Measurements from ENCODE around the gene TAS2R40. TPM values are rescaled to one million over a fixed set of nuclear protein-coding genes. Genes with fewer than 3 reads are reported as not detected.

TAS2R40 gene
- total RNA-seq, 1 donor from 2014 or later: not detected

DNA sequence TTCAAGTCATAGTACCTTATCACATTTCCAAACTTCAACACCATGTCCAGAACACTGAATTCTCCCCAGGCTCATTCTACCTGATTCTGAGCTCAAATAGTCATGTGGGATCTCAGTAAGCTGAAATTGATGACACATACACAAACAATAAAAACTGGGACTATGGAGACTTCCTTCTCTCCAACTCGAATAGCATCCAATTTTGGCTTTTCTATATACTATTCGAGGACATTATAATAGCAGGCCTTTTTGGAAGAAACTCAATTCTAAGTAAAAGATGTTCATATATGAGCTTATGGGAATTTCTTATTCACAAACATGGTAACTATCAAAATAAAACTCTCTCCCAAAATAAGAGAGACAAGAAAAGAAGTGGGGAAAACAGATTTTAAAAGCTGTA lies 551 bp upstream of the TAS2R40 start:
- intact Hi-C loops (cut with DNase I): no loop called here
- DNase-seq (ENCODE audit: low spot score): no peak

DNA sequence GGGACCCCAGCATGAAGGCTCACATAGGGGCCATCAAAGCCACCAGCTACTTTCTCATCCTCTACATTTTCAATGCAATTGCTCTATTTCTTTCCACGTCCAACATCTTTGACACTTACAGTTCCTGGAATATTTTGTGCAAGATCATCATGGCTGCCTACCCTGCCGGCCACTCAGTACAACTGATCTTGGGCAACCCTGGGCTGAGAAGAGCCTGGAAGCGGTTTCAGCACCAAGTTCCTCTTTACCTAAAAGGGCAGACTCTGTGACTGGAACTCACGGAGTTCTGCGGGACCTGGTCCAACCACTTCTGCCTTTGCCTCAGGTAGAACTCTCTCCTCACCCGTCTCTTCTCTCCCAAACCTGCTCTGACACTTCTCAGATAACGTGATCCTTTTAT lies 945 bp downstream of the TAS2R40 start:
- DNase-seq (ENCODE audit: low spot score): peak; percentile 87
- intact Hi-C loops (cut with DNase I): no loop called here

DNA sequence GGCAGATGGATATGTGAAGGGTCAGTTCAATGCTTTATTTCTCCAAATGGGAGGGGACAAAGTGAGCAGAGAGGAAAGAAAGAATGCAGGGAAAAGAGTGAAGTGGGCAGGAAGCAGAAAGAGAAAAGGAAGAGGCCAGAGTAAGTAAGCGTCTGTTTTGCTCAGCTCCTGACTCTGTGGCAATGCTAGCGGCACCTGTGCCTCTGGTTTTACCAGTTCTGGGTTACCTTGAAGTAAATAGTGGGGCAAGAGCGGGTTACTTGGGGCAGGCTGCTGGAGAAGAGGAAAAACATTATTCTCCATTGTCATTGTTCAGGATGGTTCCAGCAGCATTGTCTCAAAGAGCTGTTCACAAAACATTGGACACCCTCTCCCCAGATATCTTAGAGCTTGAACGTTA lies 1.9 kb downstream of the TAS2R40 start:
- intact Hi-C loops (cut with DNase I): no loop called here
- DNase-seq (ENCODE audit: low spot score): no peak

DNA sequence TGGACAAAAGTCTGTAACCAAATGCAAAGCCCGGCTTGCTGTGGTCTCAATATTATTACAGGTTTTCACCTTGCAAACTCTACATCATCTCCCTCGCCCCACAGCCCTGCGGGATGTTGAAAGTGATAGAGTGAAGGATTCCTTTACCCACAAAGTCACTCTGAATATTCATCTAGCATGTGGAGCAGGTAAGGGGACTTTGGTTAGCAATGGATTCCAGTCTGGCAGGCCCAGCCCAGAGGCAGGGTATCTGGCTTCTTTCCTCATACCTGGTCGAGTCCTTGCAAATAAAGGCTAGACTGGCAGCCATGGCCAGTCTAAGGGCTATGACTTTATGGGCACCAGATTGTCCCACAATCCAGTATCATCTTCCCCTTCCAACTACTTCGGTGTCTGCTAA lies 3.2 kb downstream of the TAS2R40 start:
- intact Hi-C loops (cut with DNase I): no loop called here

DNA sequence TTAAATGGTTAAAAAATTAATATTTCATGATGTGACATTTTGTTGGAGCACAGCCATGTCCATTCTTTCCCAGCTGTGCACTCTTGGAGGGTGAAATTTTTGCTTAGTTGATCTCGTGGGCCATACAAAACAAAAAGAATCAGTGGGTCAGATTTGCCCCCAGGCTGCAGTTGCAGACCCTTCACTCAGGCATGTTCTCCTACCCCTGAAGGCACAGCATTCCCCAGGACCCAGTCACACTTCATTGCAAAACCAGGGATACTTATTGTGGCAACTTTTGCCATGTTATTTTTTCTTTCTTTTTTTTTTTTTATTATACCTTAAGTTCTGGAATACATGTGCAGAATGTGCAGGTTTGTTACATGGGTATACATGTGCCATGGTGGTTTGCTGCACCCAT lies 6.0 kb downstream of the TAS2R40 start:
- intact Hi-C loops (cut with DNase I): no loop called here
- no peak for DNase-seq (ENCODE audit: low spot score)

More for the DNA sequence above, 3.2 kb downstream of the TAS2R40 start:
- no peak for DNase-seq (ENCODE audit: low spot score)

DNA sequence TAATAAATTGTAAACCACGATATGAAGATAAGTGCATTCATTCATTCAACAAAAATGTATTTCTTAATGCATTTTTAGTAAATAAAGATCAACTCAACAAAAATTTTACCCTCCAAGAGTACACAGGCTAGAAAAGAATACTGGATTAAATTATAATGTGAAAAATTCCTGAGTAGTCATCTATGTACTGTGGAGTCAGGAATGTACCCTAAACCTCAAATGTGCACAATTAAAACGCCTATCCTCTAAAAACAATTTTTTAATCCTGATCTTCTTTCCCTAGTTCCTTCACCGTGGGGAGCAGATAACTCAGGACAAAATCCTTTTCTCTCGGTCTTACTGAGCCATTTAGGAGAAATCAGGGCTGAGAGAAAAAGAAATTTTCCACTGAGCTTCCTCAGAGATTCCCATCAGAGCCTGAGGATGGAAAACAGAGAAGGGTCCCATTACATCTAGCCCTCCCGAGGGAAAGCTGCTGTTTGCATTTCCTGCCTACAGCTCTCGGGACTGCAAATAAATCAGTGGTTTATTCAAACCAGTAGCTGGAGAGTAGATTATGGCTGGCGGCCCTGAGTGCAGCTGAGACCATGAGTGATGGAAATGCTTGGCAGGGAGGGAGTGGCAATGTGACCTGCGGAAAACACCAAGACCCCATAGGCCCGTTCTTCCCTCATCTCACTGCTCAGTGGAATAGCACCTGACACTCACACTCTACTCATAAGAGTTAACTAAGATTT lies 7.4 kb downstream of the TAS2R40 start:
- intact Hi-C loops (cut with DNase I): no loop called here
- DNase-seq (ENCODE audit: low spot score): no peak

DNA sequence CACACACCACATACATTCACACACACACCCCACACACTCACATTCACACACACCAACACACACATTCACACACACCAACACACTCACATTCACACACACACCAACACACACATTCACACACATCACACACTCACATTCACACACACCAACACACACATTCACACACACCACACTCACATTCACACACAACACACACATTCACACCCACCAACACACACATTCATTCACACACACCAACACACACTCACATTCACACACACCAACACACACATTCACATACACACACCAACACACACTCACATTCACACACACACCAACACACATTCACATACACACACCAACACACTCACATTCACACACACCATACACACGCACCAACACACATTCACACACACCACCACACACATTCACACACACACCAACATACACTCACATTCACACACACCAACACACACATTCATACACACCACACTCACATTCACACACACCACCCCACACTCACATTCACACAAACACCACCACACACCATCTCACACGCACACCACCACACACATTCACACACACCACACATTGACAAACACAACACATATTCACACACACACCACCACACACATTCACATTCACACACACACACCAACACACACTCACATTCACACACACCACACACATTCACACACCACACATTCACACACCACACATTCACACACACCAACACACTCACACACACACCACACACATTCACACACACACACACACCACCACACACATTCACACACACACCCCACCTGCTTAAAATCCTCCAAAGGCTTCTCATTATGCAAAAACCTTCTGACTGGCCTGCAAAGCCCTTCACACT lies 9.0 kb downstream of the TAS2R40 start:
- intact Hi-C loops (cut with DNase I): no loop called here
- no peak for DNase-seq (ENCODE audit: low spot score)

DNA sequence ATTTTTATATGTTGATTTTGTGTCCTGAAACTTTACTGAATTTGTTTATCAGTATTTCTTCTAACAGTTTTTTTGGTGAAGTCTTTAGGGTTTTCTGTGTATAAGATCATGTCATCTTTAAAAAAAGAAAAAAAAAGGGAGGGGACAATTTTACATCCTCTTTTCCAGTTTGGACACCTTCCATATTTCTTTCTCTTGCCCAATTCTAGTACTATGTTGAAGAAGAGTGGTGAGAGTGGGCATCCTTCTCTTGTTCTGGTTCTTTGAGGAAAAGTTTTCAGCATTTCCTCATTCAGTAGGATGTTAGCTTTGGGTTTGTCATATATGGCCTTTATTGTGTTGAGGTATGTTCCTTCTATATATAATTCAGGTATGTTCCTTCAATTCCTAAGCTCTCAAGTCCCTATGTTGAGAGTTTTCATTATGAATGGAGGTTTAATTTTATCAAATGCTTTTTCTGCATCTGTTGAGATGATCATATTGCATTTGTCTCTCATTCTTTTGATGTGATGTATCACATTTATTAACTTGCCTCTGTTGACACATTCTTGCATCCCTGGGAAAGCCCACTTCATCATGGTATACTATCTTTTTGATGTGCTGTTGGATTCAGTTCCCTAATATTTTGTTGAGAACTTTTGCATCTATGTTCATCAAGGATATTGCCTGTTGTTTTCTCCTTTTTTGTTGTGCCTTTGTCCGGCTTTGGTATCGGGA lies 12.1 kb downstream of the TAS2R40 start:
- intact Hi-C loops (cut with DNase I): no loop called here
- DNase-seq (ENCODE audit: low spot score): no peak

DNA sequence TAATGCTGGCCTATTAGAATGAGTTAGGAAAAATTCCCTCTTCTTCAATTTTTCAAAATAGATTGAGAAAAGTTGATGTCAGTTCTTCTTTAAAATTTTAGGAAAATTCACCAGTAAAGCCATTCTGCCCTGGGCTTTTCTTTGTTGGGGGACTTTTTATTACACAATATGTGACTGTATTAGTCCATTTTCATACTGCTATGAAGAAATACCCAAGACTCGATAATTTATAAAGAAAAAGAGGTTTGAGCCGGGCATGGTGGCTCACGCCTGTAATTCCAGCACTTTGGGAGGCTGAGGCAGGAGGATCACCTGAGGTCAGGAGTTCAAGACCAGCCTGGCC lies 12.7 kb downstream of the TAS2R40 start:
- intact Hi-C loops (cut with DNase I): no loop called here
- no peak for DNase-seq (ENCODE audit: low spot score)

DNA sequence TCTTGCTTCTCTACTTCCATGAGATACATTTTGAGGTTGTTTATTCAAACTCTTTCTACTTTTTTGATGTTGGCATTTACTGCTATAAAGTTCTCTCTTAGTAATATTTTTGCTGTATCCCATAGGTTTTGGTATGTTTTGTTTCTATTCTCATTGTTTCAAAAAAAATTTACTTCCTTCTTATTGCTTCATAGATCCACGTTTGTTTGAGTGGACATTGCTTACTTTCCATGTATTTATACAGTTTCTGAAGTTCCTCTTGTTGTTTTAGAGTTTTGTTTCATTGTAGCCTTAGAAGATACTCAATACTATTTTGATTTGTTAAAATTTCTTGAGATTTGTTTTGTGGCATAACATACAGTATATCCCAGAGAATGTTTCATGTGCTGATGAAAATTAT lies 13.7 kb downstream of the TAS2R40 start:
- no peak for DNase-seq (ENCODE audit: low spot score)
- intact Hi-C loops (cut with DNase I): no loop called here

DNA sequence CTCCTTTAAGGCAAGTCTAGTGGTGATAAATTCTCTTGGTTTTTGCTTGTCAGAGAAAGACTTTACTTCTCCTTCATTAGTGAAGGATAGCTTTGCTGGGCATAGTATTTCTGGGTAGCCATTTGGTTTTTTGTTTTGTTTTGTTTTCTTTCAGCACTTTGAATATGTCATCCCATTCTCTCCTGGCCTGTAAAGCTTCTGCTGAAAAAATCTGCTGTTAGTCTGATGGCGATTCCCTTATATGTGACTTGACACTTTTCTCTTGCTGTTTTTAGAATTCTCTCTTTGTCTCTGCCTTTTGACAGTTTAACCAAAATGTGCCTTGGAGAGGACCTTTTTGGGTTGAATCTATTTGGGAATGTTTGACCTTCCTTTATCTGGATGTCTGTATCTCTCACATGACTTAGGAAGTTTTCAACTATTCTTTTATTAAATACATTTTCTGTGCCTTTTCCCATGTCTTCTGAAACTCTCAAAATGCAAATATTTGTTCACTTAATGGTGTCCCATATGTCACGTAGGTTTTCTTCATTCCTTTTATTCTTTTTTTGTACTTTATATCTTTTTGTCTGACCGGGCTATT lies 14.7 kb downstream of the TAS2R40 start:
- DNase-seq (ENCODE audit: low spot score): no peak
- intact Hi-C loops (cut with DNase I): no loop called here

DNA sequence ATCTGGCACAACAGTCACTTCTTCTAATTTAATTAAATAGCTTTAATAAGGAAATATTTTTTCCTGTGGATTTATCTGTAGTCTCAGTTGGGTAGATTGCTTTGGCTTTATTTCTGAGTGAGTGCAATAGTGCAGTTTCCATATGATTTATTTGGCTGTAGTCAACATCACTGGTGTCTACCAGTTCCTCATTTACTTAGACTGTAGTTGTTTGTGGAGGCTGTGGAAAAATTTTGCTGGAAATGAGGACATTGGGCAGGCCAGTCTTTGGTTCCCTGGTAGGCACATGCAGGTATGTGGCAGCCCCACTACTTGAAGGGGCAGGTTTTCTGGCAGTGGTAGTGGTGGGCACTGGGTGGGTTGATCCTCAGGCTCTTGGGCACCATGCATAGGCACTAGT lies 15.5 kb downstream of the TAS2R40 start:
- intact Hi-C loops (cut with DNase I): no loop called here
- DNase-seq (ENCODE audit: low spot score): no peak

DNA sequence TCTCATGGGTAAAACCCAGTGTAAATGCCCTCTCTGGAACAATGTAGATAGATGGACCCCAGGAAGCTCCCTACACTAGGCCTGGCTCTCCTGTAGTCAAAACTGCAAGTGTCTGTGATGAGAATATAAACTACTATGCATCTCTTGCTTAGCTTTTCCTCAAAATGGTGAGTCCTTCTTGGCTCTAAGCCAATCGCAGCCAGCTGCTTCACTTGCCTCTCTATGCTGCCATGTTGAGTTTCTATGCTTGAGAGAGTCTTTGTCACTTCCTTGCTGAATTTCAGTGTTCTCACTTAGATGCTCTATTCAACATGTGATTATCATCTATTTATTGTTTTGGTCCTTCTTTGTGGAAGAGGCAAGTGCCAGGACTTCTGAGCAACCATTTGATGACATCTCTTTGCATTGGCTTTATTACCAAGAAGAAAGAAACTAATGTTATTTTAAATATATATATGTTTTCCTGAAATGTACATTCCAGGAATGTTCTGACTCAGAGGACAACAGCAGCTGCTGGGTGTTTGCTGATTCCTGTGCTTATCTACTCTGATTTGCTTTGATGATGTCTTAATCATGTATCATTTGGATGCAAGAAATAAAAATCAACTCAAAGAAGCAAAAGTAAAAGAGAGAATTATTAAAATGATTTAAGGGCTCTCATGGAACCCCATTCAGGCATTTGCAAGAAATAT lies 16.6 kb downstream of the TAS2R40 start:
- intact Hi-C loops (cut with DNase I): no loop called here
- no peak for DNase-seq (ENCODE audit: low spot score)

DNA sequence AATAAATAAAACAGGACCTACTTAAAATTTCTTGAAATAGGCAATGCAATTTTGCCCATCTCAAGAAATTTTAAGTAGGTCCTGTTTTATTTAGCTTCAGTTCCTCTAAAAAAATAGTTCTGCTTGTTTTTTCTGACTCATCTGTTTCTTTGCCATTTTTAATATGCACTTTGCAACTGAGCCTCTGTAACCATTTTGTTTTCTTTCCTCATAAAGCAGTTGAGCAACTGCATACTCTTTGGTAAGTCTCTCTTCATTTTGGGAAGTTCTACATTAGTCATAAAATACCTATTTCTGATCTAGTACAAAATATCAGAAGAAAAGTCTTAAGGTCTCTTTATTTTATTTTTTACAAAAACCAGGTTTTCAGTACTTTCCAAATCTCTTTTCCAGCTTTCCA lies 18.0 kb downstream of the TAS2R40 start:
- intact Hi-C loops (cut with DNase I): loop anchor here (1.0 to 2.0 kb wide), 2 partner anchors 65 to 179 kb away; no protein-coding TSS in a partner anchor
- no peak for DNase-seq (ENCODE audit: low spot score)

DNA sequence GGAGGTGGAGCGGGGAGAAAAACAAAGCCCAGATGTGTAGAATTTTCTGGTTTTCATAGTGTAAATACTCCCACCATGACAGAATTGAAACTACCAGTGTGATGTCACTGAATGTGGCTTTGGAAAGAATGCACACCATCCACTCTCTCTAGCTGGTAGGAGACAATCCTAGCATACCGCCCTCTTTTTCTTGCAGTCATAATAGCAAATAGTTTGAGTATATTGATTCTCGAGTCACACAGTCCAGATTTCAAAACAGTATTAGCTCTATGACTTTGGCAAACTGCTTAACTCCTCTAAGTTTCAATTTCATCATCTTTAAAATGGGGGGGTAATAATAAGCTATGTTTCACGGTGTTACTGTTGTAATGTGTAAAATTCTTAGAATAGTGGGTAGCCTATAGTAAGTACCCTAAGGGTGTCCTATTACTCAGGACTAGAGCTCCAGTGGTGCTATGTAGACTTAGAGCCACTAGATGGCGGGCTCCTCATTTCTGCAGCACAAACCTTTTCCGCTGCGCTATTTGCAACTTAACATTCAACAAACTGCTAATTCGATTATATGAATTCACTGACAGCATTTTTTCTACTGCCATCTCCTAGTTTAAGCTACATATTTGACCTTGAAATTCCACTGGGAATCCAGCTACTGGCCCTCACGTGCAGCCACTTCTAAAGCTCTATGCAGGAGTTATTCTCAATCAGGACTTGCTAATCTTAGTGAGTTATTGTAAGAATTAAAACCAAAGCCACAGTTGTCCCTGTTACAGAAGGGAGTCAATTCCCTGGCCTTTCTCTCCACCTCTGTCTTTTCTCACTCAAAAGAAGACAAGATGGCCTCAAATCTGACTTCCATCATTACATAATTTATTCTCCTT lies 18.7 kb downstream of the TAS2R40 start:
- DNase-seq (ENCODE audit: low spot score): no peak
- intact Hi-C loops (cut with DNase I): loop anchor here (1.0 to 2.0 kb wide), 2 partner anchors 65 to 178 kb away; no protein-coding TSS in a partner anchor

DNA sequence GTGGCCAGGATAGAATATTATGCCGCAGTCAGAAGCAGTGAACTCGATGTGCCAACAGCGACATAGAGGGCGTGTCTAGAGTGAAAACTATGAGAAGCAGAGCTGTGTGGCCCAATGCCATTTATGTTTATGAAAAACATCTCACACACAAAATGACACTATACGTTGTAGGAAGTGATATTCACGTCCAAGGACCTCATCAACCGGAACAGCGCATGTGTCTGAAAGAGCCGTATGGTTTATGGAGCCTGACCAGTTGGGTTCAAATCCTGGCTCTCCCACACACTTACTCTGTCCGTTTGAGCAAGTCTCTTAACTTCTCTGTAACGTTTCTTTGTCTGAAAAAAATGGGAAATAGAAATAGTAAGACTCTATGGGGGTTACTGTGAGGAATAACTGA lies 20.5 kb downstream of the TAS2R40 start:
- no peak for DNase-seq (ENCODE audit: low spot score)
- intact Hi-C loops (cut with DNase I): no loop called here

DNA sequence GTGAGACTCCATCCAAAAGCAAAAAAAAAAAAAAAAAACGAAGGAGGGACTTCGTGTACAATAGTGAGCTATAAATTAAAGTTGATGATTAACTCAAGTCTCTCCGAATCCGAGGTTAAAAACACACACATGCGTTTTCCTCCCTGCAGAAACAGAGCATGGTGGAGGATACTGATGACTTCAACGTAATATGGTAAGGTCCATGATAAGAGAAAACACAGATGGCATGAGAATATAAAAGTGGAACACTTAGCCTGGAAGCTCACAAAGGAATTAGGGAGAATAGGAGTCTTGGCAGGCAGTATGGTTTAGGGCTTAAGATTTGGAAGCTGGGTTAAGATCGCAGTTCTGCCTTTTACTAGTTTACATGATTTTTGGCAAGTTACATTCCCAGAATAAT lies 21.3 kb downstream of the TAS2R40 start:
- intact Hi-C loops (cut with DNase I): no loop called here
- no peak for DNase-seq (ENCODE audit: low spot score)

DNA sequence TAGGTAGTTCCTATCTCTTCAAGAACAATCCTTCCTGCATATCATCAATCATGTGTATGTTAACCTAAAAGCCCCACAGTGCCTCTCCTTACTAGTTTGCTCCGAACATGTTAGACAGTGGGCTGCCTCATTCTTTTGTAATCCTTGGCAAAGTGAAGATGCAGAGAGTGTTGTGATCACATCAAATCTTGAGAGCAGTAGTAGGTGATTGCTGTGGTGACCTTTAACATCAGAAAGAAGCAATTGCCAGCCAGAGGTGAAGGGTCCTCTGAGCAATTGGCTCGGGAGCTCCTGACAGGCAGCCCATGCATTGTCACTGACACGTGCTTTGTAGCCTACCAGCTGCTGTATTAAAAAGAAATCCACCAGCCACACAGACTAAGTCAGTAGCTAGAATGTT lies 21.8 kb downstream of the TAS2R40 start:
- DNase-seq (ENCODE audit: low spot score): no peak
- intact Hi-C loops (cut with DNase I): no loop called here

DNA sequence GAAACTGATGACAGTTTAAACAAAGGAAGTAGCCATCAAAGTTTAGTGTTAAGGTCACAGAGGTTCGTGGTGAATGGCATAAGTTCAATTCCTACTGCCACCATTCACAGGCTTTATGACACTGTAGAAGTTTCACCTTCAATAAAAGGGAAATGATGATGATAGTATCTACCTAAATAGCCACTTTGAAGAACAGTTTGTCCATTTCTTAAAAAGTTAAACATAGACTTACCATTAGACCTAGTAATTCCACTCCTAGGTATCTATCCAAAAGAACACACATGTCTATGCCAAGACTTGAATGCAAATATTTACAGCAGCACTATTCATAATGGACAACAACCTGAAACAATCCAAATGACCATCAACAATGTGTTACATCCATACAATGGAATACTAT lies 22.5 kb downstream of the TAS2R40 start:
- intact Hi-C loops (cut with DNase I): no loop called here
- no peak for DNase-seq (ENCODE audit: low spot score)

All from cardiac septum (tissue), 1 donor.